Measurements from ENCODE around the gene NEDD9.

The NEDD9 gene

GRCh38 chr6:11196511-11197174, 35.8 kb downstream of the NEDD9 start:
- DNase-seq (ENCODE audit: low read depth): peak; percentile 87

GRCh38 chr6:11194356-11195218, 37.9 kb downstream of the NEDD9 start:
- DNase-seq (ENCODE audit: low read depth): peak; percentile 97
- no peak for TF ChIP-seq CTCF (conservative IDR thresholded peaks at IDR 0.05; ENCODE audit: low read depth, low read length)
- H3K4me3 ChIP-seq (ENCODE audit: low read depth, low read length): peak overlapping the region; percentile 19

More at GRCh38 chr6:11196511-11197174, 35.8 kb downstream of the NEDD9 start:
- peak overlapping the region; percentile 6 for H3K4me3 ChIP-seq (ENCODE audit: low read depth, low read length)
- TF ChIP-seq CTCF (conservative IDR thresholded peaks at IDR 0.05; ENCODE audit: low read depth, low read length): no peak

DNA sequence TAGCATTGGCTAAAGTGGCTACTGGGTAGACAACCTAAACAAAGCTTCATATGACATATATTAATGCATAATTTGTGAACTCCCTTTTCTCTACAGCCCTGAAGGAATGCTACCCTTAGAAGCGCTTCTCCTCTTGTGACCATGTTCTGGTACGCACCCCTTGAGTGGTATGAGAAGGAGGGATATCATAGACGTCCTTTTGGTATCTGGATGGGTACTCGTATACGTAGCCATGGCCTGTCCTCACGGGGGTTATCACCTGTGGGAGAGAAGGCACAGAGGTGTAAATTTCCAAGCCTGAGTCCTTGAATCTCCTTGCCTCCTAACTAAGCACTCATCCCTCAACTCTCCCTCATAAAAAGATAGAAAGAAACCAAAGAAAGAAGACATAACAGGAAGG, 39.0 kb downstream of the NEDD9 start:
- TF ChIP-seq CTCF (conservative IDR thresholded peaks at IDR 0.05; ENCODE audit: low read depth, low read length): no peak
- DNase-seq (ENCODE audit: low read depth): no peak
- no peak overlapping the region for H3K4me3 ChIP-seq (ENCODE audit: low read depth, low read length)

- no peak overlapping the region for H3K4me3 ChIP-seq (ENCODE audit: low read depth, low read length)
- no peak for DNase-seq (ENCODE audit: low read depth)
- no peak for TF ChIP-seq CTCF (conservative IDR thresholded peaks at IDR 0.05; ENCODE audit: low read depth, low read length)
Measured at GRCh38 chr6:11192167-11192566, 40.3 kb downstream of the NEDD9 start.

GRCh38 chr6:11190625-11191245, 41.7 kb downstream of the NEDD9 start:
- no peak for TF ChIP-seq CTCF (conservative IDR thresholded peaks at IDR 0.05; ENCODE audit: low read depth, low read length)

GRCh38 chr6:11189865-11190624, 42.4 kb downstream of the NEDD9 start:
- no peak for DNase-seq (ENCODE audit: low read depth)
- no peak for TF ChIP-seq CTCF (conservative IDR thresholded peaks at IDR 0.05; ENCODE audit: low read depth, low read length)
- no peak overlapping the region for H3K4me3 ChIP-seq (ENCODE audit: low read depth, low read length)

More at GRCh38 chr6:11190625-11191245, 41.7 kb downstream of the NEDD9 start:
- DNase-seq (ENCODE audit: low read depth): no peak
- H3K4me3 ChIP-seq (ENCODE audit: low read depth, low read length): no peak overlapping the region

Data from choroid plexus epithelial cell (primary cell).